ENCODE results near the gene SEC23B.
"Not testable (repeated sequence)": the region's sequence is repeated elsewhere in the genome, so short reads cannot be mapped to it uniquely, and the experiment has no call there.

SEC23B gene

DNA sequence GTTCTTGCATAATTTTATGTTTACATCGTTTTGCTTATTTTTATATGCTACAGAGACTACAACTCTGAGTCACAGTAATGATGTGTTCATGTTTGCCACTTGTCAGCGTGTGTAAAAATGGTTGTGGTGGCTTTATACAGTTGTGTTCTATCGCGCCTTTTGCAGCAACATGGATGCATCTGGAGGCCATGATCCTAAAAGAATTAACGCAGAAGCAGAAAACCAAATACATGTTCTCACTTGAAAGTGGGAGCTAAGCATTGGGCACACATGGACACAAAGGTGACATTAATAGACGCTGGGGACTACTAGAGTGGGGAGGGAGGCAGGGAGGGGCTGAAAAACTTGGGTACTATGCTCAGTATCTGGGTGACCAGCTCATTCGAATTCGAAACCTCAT, 996 bp upstream of the SEC23B start:
- TF ChIP-seq, protein P1, sequence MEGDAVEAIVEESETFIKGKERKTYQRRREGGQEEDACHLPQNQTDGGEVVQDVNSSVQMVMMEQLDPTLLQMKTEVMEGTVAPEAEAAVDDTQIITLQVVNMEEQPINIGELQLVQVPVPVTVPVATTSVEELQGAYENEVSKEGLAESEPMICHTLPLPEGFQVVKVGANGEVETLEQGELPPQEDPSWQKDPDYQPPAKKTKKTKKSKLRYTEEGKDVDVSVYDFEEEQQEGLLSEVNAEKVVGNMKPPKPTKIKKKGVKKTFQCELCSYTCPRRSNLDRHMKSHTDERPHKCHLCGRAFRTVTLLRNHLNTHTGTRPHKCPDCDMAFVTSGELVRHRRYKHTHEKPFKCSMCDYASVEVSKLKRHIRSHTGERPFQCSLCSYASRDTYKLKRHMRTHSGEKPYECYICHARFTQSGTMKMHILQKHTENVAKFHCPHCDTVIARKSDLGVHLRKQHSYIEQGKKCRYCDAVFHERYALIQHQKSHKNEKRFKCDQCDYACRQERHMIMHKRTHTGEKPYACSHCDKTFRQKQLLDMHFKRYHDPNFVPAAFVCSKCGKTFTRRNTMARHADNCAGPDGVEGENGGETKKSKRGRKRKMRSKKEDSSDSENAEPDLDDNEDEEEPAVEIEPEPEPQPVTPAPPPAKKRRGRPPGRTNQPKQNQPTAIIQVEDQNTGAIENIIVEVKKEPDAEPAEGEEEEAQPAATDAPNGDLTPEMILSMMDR (IDR thresholded peaks at IDR 0.05; ENCODE audit: borderline replicate concordance, control extremely low read depth, extremely low read depth, insufficient read depth, missing control alignments), result no peak
- in situ Hi-C loops (cut with MboI; ENCODE audit: low sequenced_read_pairs, unreplicated experiment), result no loop called here
- no peak for DNase-seq (ENCODE audit: low spot score)

DNA sequence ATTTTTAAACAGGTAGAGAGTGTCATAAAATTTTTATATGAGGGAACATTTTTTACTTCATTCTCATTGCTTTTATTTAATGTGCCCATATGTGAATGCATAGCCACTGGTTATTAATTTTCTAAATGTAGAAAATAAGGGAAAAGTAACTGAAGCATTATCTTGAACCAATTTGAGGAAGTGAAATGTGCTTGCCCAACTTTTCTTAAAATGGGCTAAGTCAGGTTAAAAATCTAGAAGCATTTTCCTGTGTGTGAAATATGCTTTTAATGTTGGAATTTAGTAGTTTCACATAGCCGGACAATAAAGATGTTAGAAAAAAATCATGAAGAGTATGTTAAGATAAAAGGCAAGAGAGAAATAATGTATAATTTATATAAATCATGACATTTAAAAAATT, 3.8 kb downstream of the SEC23B start:
- in situ Hi-C loops (cut with MboI; ENCODE audit: low sequenced_read_pairs, unreplicated experiment), result no loop called here
- DNase-seq (ENCODE audit: low spot score), result no peak
- TF ChIP-seq, protein P1 (IDR thresholded peaks at IDR 0.05; ENCODE audit: borderline replicate concordance, control extremely low read depth, extremely low read depth, insufficient read depth, missing control alignments), result no peak

DNA sequence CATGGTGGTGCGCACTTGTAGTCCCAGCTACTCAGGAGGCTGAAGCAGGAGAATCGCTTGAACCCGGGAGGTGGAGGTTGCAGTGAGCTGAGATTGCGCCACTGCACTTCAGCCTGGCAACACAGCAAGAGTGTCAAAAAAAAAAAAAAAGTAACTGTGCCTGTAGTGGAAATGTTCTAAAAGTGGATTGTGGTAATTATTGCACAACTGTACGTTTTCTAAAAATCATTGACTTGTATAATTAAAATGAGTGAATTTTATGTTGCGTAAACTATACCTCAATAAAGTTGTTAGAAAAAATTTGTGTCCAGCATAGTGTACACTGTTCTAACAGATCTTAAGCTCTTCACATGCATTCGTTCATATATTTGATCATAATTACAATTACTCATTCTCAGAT, 5.5 kb downstream of the SEC23B start:
- TF ChIP-seq, protein P1 (IDR thresholded peaks at IDR 0.05; ENCODE audit: borderline replicate concordance, control extremely low read depth, extremely low read depth, insufficient read depth, missing control alignments), result no peak
- in situ Hi-C loops (cut with MboI; ENCODE audit: low sequenced_read_pairs, unreplicated experiment), result no loop called here
- DNase-seq (ENCODE audit: low spot score), result no peak

DNA sequence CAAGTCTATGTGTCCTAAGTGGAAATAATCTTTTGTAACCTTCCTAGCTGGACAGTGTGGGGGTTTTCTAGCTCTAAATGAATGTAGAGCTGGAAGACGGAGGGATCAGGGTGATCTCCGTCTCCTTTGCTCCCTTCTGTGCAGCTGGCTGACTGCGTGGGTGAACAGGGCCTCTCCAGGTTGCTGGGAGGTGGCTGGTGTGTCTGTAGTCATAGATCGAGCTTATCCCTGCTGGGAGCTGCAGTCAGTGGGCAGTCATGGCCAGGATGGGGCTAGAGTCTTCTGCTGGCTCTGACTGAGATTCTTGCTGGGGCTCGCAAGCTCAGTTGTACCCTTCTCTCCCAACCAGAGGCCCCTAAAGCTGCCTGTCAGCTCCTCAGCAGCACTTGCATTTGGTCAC, 6.4 kb downstream of the SEC23B start:
- TF ChIP-seq, protein P1 (IDR thresholded peaks at IDR 0.05; ENCODE audit: borderline replicate concordance, control extremely low read depth, extremely low read depth, insufficient read depth, missing control alignments), result no peak
- no peak for DNase-seq (ENCODE audit: low spot score)
- in situ Hi-C loops (cut with MboI; ENCODE audit: low sequenced_read_pairs, unreplicated experiment), result no loop called here

GRCh38 chr20:18515973-18516372, 8.2 kb downstream of the SEC23B start:
- TF ChIP-seq, protein P1 (IDR thresholded peaks at IDR 0.05; ENCODE audit: borderline replicate concordance, control extremely low read depth, extremely low read depth, insufficient read depth, missing control alignments), result no peak
- in situ Hi-C loops (cut with MboI; ENCODE audit: low sequenced_read_pairs, unreplicated experiment), result no loop called here
- no peak for DNase-seq (ENCODE audit: low spot score)

DNA sequence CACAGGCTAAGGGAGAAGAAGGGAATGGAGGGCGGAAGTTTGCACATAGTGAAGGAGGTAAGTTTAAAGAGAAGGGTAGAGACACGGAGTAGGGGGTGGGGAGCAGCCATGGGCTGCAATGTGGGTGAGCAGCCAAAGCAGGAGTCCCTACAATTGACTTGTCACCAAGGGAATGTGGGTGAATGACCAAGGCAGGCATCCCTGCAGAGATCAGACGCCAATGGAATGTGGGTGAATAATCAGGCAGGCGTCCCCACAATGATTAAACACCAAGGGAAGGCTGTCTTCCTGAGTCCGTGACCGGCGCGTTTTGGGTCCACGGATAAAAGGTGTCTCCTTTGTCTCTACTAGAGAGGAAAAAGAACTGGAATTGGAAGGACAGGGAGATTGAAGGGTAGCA, 14.3 kb downstream of the SEC23B start:
- DNase-seq (ENCODE audit: low spot score); in situ Hi-C loops (cut with MboI; ENCODE audit: low sequenced_read_pairs, unreplicated experiment): not testable (repeated sequence)

DNA sequence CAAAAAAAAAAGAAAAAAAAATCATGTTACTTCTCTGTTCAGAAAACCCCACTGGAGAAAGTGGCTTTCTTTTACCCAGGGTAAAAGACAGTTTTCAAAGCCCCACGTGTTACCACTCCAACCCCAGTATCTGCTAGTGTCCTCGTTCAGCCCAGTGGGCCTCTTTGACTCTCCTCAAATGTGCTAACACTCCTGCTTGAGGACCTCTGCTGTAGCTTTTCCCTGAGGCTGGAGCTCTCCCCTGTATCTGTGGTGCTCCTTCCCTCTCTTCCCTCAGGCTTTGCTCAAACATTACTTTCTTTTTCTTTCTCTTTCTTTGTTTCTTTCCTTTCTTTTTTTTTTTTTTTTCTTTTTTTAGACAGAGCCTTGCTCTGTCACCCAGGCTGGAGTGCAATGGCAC, 15.3 kb downstream of the SEC23B start:
- in situ Hi-C loops (cut with MboI; ENCODE audit: low sequenced_read_pairs, unreplicated experiment), result no loop called here
- TF ChIP-seq, protein P1 (IDR thresholded peaks at IDR 0.05; ENCODE audit: borderline replicate concordance, control extremely low read depth, extremely low read depth, insufficient read depth, missing control alignments), result no peak
- DNase-seq (ENCODE audit: low spot score), result no peak

Measured in GM13976 (cell line).